ENCODE measurements around the gene HS1BP3. TPM values are rescaled to one million over a fixed set of nuclear protein-coding genes. Genes with fewer than 3 reads are reported as not detected.

HS1BP3 gene
- total and polyA plus RNA-seq, 9 of the 15 experiments (the other 6 are each of a cell fraction or from before 2014, with no cell fraction given) = 0.41 to 8.3 (median 5.9) TPM

GRCh38 chr2:20665243-20666004, 14.5 kb upstream of the HS1BP3 start (continued):
- no peak for TF ChIP-seq PRMT5 (CRISPR knock-in tag; IDR thresholded peaks at IDR 0.05)
- TF ChIP-seq GMEB1 (CRISPR knock-in tag; IDR thresholded peaks at IDR 0.05) = no peak
- TF ChIP-seq HNRNPLL (IDR thresholded peaks at IDR 0.05; ENCODE audit: low read depth, low read length, poor library complexity, severe bottlenecking) = no peak
- no peak for TF ChIP-seq KLF1 (tag; IDR thresholded peaks at IDR 0.05)
- TF ChIP-seq RBM34 (IDR thresholded peaks at IDR 0.05; ENCODE audit: borderline replicate concordance, insufficient read depth, low read length) = no peak
- TF ChIP-seq JUND (IDR thresholded peaks at IDR 0.05; ENCODE audit: borderline replicate concordance, low read depth, low read length) = no peak
- no peak for TF ChIP-seq JUND (tag; IDR thresholded peaks at IDR 0.05; ENCODE audit: borderline replicate concordance, low read depth, low read length)
- TF ChIP-seq ZNF717 (CRISPR knock-in tag; IDR thresholded peaks at IDR 0.05) = no peak
- no peak for TF ChIP-seq ZNF24 (IDR thresholded peaks at IDR 0.05)
- no peak for TF ChIP-seq U2AF1 (optimal IDR thresholded peaks at IDR 0.05; ENCODE audit: low read depth, low read length)
- no peak for TF ChIP-seq ZNF316 (IDR thresholded peaks at IDR 0.05)
- TF ChIP-seq CTCFL (IDR thresholded peaks at IDR 0.05; ENCODE audit: borderline replicate concordance, insufficient read depth, low read depth, low read length, poor library complexity, severe bottlenecking) = no peak
